Small intestine (tissue), 7 donors: ENCODE data around the gene MESD. TPM values are rescaled to one million over a fixed set of nuclear protein-coding genes. Genes with fewer than 3 reads are reported as not detected.

Experiments
- DNase-seq, 2 donors: peaks; one replicate each; pipeline versions ENCODE4 v3.0.0 to v3.0.0-alpha.2; 2013
- FAIRE-seq: peaks from 2 replicates; lab custom pipeline; 2012; peaks lifted over from hg19 to GRCh38; lab: Jason Lieb, UNC
- H3K27ac ChIP-seq, 3 donors: one replicate each; pipeline ENCODE4 v1.5.1; 2013; ENCODE audit warnings: low read length in 2 of 3, mild to moderate bottlenecking in 2 of 3, control low read depth in 1 of 3, inconsistent platforms in 1 of 3, low read depth in 1 of 3, moderate library complexity in 1 of 3
- H3K27me3 ChIP-seq, 3 donors: one replicate each; pipeline ENCODE4 v1.6.1; 2013; ENCODE audit warnings: low read length in 3 of 3, inconsistent platforms in 1 of 3; ENCODE audit not compliant: control insufficient read depth in 3 of 3, insufficient read depth in 3 of 3
- H3K36me3 ChIP-seq, 3 donors: one replicate each; pipeline ENCODE4 v1.6.1; 2013; ENCODE audit warnings: low read length in 3 of 3, inconsistent platforms in 1 of 3, low read depth in 1 of 3, mild to moderate bottlenecking in 1 of 3, moderate library complexity in 1 of 3; ENCODE audit not compliant: control insufficient read depth in 3 of 3, insufficient read depth in 2 of 3
- H3K4me1 ChIP-seq, 3 donors: one replicate each; pipeline ENCODE4 v1.6.1; 2013; ENCODE audit warnings: low read length in 2 of 3, inconsistent platforms in 1 of 3, low read depth in 1 of 3, mild to moderate bottlenecking in 1 of 3, moderate library complexity in 1 of 3; ENCODE audit not compliant: control insufficient read depth in 3 of 3, insufficient read depth in 2 of 3
- H3K4me3 ChIP-seq, 3 donors: one replicate each; pipeline ENCODE4 v1.5.1; 2013; ENCODE audit warnings: low read length in 3 of 3, control low read depth in 1 of 3, inconsistent platforms in 1 of 3, low read depth in 1 of 3, mild to moderate bottlenecking in 1 of 3, moderate library complexity in 1 of 3
- H3K9me3 ChIP-seq, 2 donors: one replicate each; pipeline ENCODE4 v1.6.1; 2013; ENCODE audit warnings: low read depth in 1 of 2, low read length in 1 of 2; ENCODE audit not compliant: control insufficient read depth in 2 of 2, insufficient read depth in 1 of 2
- WGBS, 3 donors: extraction: QIAGEN DNeasy Blood & Tissue Kit; methylation state at CpG; one replicate each; pipeline ENCODE4 v1.1.7; 2013; 5-methylcytosine and 5-hydroxymethylcytosine counted together
- polyA plus RNA-seq, 4 donors: library from polyadenylated mRNA; stranded (reverse) in 3 of 4; unstranded in 1 of 4; fragments of 200-250 nt in 3 of 4; fragments of 120-200 nt in 1 of 4; gene quantifications; one replicate each; pipeline versions ENCODE4 v1.2.1 to v1.2.3, GENCODE V29; 2013
- donor health status: healthy with polysubstance abuse.
- donor health status: control.
- donor health status: control.
- donor health status: Bipolar disorder and iron deficiency.
- donor health status: healthy.

Gene MESD
- polyA plus RNA-seq, 4 donors = 4.7 to 33.9 (median 13.6) TPM

DNA sequence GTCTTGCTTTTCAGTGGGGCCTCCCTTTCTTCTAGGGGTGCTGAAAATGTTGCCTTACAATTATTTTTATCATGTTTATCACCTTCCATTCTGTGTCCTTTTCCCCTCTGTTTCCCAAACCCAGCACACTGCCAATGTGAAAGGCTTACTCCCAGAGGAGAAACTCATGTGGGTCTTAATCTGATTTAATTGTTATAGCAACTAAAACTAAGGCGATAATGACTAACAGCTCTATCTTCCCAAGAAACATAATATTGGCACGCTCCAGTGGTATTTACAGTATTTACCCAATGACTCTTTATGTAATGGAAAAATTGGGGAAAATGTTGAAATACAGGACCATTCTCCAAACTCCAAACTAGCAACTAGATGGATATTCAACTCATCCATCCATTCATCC is 58.4 kb downstream of the MESD start:
- no peak for DNase-seq
- H3K27ac ChIP-seq = no peak overlapping the region
- no peaks in the 10 kb centered on the region for H3K9me3 ChIP-seq
- H3K36me3 ChIP-seq = peaks cover 0 to 2% (median 0%) of the 10 kb centered on the region in 3 donors
- WGBS, 3 donors = 92 to 99% (median 95%) methylated on average over 2 of the region's 2 CpGs
- no peaks in the 10 kb centered on the region for H3K4me1 ChIP-seq
- no peaks in the 10 kb centered on the region for H3K27me3 ChIP-seq
- no peak overlapping the region for H3K4me3 ChIP-seq
- no peak for FAIRE-seq

DNA sequence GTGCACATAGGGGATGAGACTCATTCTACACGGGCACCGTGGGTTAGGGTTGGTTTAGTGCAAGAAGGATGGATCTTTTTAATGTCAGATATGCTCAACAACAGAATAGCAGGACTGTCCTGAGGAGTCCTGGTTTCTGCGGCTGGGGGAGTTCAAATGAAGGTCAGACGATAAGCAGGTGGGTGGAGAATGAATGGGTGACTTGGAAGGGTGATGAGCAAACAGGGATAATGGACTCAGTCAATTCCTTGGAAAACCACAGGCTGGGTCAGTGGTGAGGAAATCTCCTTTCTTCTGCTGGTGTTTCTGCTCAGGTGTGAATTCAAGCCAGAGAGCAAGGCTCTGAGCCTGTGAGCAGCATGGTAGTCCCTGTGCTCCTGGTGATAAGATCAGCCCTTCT is 59.9 kb downstream of the MESD start:
- no peaks in the 10 kb centered on the region for H3K27me3 ChIP-seq
- H3K4me1 ChIP-seq = no peaks in the 10 kb centered on the region
- FAIRE-seq (no peak), DNase-seq (no peak)
- no peaks in the 10 kb centered on the region for H3K9me3 ChIP-seq
- peaks cover 0 to 2% (median 0%) of the 10 kb centered on the region in 3 donors for H3K36me3 ChIP-seq
- H3K4me3 ChIP-seq = no peak overlapping the region
- 84 to 95% (median 88%) methylated on average over 4 of the region's 4 CpGs for WGBS, 3 donors
- no peak overlapping the region for H3K27ac ChIP-seq

DNA sequence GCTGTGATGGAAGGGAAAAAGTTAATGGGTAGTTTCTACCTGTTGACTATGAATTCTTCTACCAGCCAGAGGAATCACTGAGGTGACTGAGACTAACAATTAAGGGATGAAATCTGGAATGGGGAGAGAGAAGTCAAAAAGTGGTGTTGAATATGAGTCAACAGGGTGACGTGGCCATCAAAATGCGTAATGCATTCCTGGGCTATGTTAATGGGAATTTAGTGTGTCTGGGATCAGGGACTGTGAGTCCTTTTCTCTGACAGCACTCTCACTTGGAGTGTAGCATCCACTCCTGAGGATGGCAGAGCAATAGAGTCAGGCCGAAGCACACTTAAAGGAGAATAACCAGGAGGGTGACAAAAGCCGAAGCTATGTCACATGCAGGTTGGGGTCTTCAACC is 60.4 kb downstream of the MESD start:
- WGBS, 3 donors = 94 to 100% (median 96%) methylated on average over 4 of the region's 4 CpGs
- H3K27ac ChIP-seq = no peak overlapping the region
- H3K4me1 ChIP-seq = no peaks in the 10 kb centered on the region
- H3K4me3 ChIP-seq = no peak overlapping the region
- no peaks in the 10 kb centered on the region for H3K27me3 ChIP-seq
- FAIRE-seq (no peak), DNase-seq (no peak)
- H3K36me3 ChIP-seq = peaks cover 0 to 2% (median 0%) of the 10 kb centered on the region in 3 donors
- H3K9me3 ChIP-seq = no peaks in the 10 kb centered on the region

DNA sequence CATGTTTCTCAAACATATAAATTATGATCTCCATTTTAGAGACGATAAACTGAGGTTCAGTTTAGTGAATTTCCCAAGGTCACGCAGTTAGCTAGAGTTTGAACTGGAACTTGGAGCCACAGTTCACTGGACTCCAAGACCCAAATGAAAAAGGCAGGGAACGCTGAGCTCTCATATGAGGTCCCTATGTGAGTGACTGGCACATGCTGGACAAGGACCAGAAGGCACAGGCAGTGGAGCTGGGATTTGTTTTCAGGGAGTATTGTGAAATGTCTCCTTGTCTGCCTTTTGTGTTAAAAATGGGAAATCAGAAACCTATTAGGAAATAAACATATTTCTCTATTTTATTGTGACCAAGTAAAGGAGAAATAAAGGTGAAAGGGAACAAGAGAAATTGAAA is 63.5 kb downstream of the MESD start:
- Histone ChIP-seq H3K4me1 (no peaks in the 10 kb centered on the region), H3K4me3 (no peak overlapping the region), H3K27ac (no peak overlapping the region), H3K36me3 (peaks cover 0 to 2% (median 0%) of the 10 kb centered on the region in 3 donors), H3K9me3 (no peaks in the 10 kb centered on the region), H3K27me3 (no peaks in the 10 kb centered on the region)
- WGBS, 3 donors = 91 to 98% (median 92%) methylated on average over 3 of the region's 3 CpGs
- no peak for FAIRE-seq
- no peak for DNase-seq

DNA sequence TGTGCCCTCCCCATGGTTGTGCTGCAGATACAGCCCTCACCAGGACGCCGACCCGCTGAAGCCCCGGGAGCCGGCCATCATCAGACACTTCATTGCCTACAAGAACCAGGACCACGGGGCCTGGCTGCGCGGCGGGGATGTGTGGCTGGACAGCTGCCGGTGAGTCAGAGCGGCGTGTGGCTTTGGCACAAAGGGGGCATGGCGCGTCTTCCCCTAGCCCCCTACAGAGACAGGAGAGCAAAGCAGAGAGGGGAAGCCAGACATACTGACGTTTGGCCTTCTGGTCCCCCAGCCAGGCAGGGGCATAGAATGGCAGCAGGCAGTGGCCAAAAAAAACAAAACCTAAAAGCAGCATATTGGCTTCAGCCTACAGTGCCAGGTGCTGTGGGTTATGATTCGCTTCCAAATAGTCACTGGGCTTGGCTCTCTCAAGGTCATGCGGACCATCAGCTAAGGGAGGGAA is 64.0 kb downstream of the MESD start:
- H3K27ac ChIP-seq = no peak overlapping the region
- no peaks in the 10 kb centered on the region for H3K27me3 ChIP-seq
- no peaks in the 10 kb centered on the region for H3K9me3 ChIP-seq
- WGBS, 3 donors = 92 to 95% (median 95%) methylated on average over 17 of the region's 17 CpGs
- H3K4me1 ChIP-seq = no peaks in the 10 kb centered on the region
- peaks cover 0 to 2% (median 0%) of the 10 kb centered on the region in 3 donors for H3K36me3 ChIP-seq
- no peak overlapping the region for H3K4me3 ChIP-seq
- no peak for DNase-seq
- no peak for FAIRE-seq

DNA sequence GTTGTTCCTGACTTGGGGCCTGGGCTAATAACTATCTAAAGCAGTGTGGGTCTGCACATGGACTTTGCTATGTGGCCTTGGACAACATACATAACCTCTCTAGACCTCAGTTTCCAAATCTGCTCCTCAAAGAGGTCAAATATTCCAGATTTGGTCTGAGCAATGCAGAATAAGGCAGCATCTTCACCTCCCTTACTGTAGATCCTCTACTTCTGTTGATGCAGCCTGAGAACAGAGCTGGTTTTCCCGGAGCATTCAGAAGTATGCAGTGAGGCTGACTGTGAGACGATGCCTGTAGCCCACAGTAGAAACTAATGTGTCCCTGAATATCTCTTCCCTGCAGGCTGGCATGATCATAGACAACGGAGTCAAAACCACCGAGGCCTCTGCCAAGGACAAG is 65.3 kb downstream of the MESD start:
- 91 to 97% (median 94%) methylated on average over 4 of the region's 4 CpGs for WGBS, 3 donors
- H3K27ac ChIP-seq = no peak overlapping the region
- H3K9me3 ChIP-seq = no peaks in the 10 kb centered on the region
- H3K36me3 ChIP-seq = peaks cover 0 to 2% (median 0%) of the 10 kb centered on the region in 3 donors
- H3K4me1 ChIP-seq = no peaks in the 10 kb centered on the region
- no peak for FAIRE-seq
- no peak overlapping the region for H3K4me3 ChIP-seq
- no peaks in the 10 kb centered on the region for H3K27me3 ChIP-seq
- DNase-seq = no peak

DNA sequence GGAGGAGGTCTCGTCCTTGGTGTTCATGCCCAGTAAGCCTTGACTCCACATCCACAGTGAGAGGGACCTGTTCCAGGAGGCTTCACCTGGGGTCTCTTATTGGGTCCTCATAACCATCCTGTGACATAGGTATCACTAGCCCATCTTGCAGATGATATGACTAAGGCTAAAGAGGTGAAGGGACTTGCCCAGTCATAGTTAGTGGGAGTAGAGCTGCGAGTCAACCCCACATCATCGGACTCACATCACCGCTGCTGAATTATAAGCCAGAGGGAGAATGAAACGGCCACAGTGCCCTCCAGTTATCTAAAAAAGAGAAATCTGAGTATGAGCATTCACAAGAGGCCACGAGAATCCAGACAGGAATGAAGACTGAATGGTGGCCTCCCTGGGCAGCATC is 66.0 kb downstream of the MESD start:
- DNase-seq (no peak), FAIRE-seq (no peak)
- peaks cover 0 to 2% (median 0%) of the 10 kb centered on the region in 3 donors for H3K36me3 ChIP-seq
- H3K4me1 ChIP-seq = no peaks in the 10 kb centered on the region
- no peak overlapping the region for H3K27ac ChIP-seq
- no peak overlapping the region for H3K4me3 ChIP-seq
- H3K27me3 ChIP-seq = no peaks in the 10 kb centered on the region
- no peaks in the 10 kb centered on the region for H3K9me3 ChIP-seq
- WGBS, 3 donors = 91 to 94% (median 92%) methylated on average over 6 of the region's 6 CpGs

DNA sequence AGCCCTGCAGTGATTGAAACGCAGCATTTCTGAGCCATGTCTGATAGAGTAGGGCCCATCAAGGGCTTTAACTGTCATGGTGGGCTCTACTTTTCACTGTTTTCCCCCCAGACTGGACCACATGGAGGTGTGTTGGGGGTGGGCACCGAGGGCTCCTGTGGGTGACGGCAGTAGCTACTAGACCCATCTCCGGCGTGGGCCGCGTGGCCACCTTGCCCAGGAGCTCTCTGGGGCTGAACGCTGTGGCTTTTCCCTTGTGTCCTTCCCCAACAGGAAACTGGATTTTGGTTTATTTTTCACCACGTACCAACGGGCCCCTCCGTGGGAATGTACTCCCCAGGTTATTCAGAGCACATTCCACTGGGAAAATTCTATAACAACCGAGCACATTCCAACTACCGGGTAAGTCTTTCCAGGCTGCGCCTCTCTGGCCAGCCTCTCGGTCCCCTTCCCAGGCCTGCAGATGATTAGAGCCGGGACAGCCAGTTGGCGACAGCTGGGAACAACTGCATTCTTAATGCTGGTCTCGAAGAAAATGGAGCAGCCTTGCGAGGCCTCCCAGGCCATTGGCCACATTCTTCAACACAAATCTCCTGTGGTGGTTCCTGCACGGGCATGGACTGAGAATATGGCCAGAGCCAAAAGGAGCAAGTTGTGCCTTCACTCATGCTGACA is 67.7 kb downstream of the MESD start:
- H3K36me3 ChIP-seq = peaks cover 0 to 2% (median 0%) of the 10 kb centered on the region in 3 donors
- H3K4me1 ChIP-seq = no peaks in the 10 kb centered on the region
- no peak for FAIRE-seq
- H3K27me3 ChIP-seq = no peaks in the 10 kb centered on the region
- H3K9me3 ChIP-seq = no peaks in the 10 kb centered on the region
- WGBS, 3 donors = 91 to 96% (median 95%) methylated on average over 20 of the region's 20 CpGs
- no peak overlapping the region for H3K4me3 ChIP-seq
- no peak for DNase-seq
- no peak overlapping the region for H3K27ac ChIP-seq
